ENCODE measurements around the gene DENND1A. TPM values are rescaled to one million over a fixed set of nuclear protein-coding genes. Genes with fewer than 3 reads are reported as not detected.

The DENND1A gene
- polyA plus RNA-seq, 2 of the 4 experiments (the other 2 are of a cell fraction): 15.1 to 21.9 TPM

GRCh38 chr9:123682746-123683145, 247.2 kb downstream of the DENND1A start (continued):
- TF ChIP-seq HES2 (IDR thresholded peaks at IDR 0.05): no peak
- no peak for TF ChIP-seq CTCF (IDR thresholded peaks at IDR 0.05)
- TF ChIP-seq CHD2 (IDR thresholded peaks at IDR 0.05; ENCODE audit: low read length, partially characterized antibody): no peak
- no peak for TF ChIP-seq NR3C1 (IDR thresholded peaks at IDR 0.05)

- peaks cover 3% of the 10 kb centered on the region; the same call in 1 of the 3 replicates for H3K9me3 ChIP-seq
- ChIA-PET POLR2A (no interaction called here), CTCF (no interaction called here)
- H3K4me2 ChIP-seq: no peak overlapping the region
- DNase-seq (ENCODE audit: low read depth in 1 of 2, low spot score in 1 of 2) (no peak), ATAC-seq (no peak), FAIRE-seq (no peak)
- TF ChIP-seq TFCP2L1 (CRISPR knock-in tag; IDR thresholded peaks at IDR 0.05): no peak
- TF ChIP-seq JUN (IDR thresholded peaks at IDR 0.05): no peak
- no peak for TF ChIP-seq MAX (IDR thresholded peaks at IDR 0.05)
- TF ChIP-seq NR3C1 (IDR thresholded peaks at IDR 0.05): no peak
- no peak for TF ChIP-seq RARB (CRISPR knock-in tag; IDR thresholded peaks at IDR 0.05)
- TF ChIP-seq ATOH8 (CRISPR knock-in tag; IDR thresholded peaks at IDR 0.05; ENCODE audit: low read depth): no peak
- TF ChIP-seq SMC3 (IDR thresholded peaks at IDR 0.05): no peak
- no peak for TF ChIP-seq ELK1 (IDR thresholded peaks at IDR 0.05; ENCODE audit: low read depth, low read length)
- TF ChIP-seq E2F6 (IDR thresholded peaks at IDR 0.05; ENCODE audit: borderline replicate concordance, low read depth): no peak
- TF ChIP-seq USF2 (IDR thresholded peaks at IDR 0.05): no peak
- TF ChIP-seq HOXB13 (CRISPR knock-in tag; IDR thresholded peaks at IDR 0.05; ENCODE audit: low read depth): no peak
- no peak for TF ChIP-seq RAD21 (conservative IDR thresholded peaks at IDR 0.05 in 1 of 2, IDR thresholded peaks at IDR 0.05 in 1 of 2)
- TF ChIP-seq BHLHE40 (IDR thresholded peaks at IDR 0.05; ENCODE audit: low read depth, low read length): no peak
- no peak for TF ChIP-seq TP53 (CRISPR knock-in tag; IDR thresholded peaks at IDR 0.05)
- no peak for TF ChIP-seq ZC3H11A (IDR thresholded peaks at IDR 0.05)
- TF ChIP-seq MAFK (IDR thresholded peaks at IDR 0.05; ENCODE audit: partially characterized antibody): no peak
- TF ChIP-seq RCOR1 (IDR thresholded peaks at IDR 0.05; ENCODE audit: low read depth, low read length): no peak
- H3K27ac ChIP-seq: no peak overlapping the region
- 94% methylated on average over 8 of the region's 8 CpGs for WGBS (ENCODE audit: missing lambda C conversion rate)
- peaks cover 23% of the 10 kb centered on the region for H3K4me1 ChIP-seq
- H3K4me3 ChIP-seq: no peak overlapping the region
These were observed 249.6 kb downstream of the DENND1A start for GRCh38 chr9:123680352-123680751.
